Karpas-422 (cell line): ENCODE measurements around the gene ERN1. TPM values are rescaled to one million over a fixed set of nuclear protein-coding genes. Genes with fewer than 3 reads are reported as not detected.
"Not testable (repeated sequence)": the region's sequence is repeated elsewhere in the genome, so short reads cannot be mapped to it uniquely, and the experiment has no call there.

Source experiments
- DNase-seq: peaks from one replicate; pipeline ENCODE4 v3.0.0-alpha.2; 2015
- H2AFZ ChIP-seq: fragments of 200-600 bp; sonication (generic); 2 replicates; pipeline ENCODE4 v1.6.1; 2014; ENCODE audit warnings: antibody characterized with exemption, low read length, mixed read lengths
- H3K27ac ChIP-seq: fragments of 200-600 bp; sonication (generic); 2 replicates; pipeline ENCODE4 v1.5.1; 2014; ENCODE audit warnings: mild to moderate bottlenecking, low read length, moderate library complexity
- H3K27me3 ChIP-seq: fragments of 200-600 bp; sonication (generic); 2 replicates; pipeline ENCODE4 v1.6.1; 2014; ENCODE audit warnings: low read length, mixed read lengths
- H3K36me3 ChIP-seq: fragments of 200-600 bp; sonication (generic); 2 replicates; pipeline ENCODE4 v1.6.1; 2014; ENCODE audit warnings: low read length, mixed read lengths; ENCODE audit not compliant: insufficient read depth
- H3K4me1 ChIP-seq: fragments of 200-600 bp; sonication (generic); 2 replicates; pipeline ENCODE4 v1.6.1; 2014; ENCODE audit warnings: mild to moderate bottlenecking, low read length, mixed read lengths
- H3K4me2 ChIP-seq: fragments of 200-600 bp; sonication (generic); 2 replicates; pipeline ENCODE4 v1.6.1; 2014; ENCODE audit warnings: low read length, low read depth, mild to moderate bottlenecking; ENCODE audit not compliant: poor library complexity, severe bottlenecking
- H3K4me3 ChIP-seq: fragments of 200-600 bp; sonication (generic); 2 replicates; pipeline ENCODE4 v1.5.1; 2014; ENCODE audit warnings: mild to moderate bottlenecking, antibody characterized with exemption, low read length, mixed read lengths
- H3K79me2 ChIP-seq: fragments of 200-600 bp; sonication (generic); 2 replicates; pipeline ENCODE4 v1.6.1; 2014; ENCODE audit warnings: mild to moderate bottlenecking, low read length, mixed read lengths
- H3K9ac ChIP-seq: fragments of 200-600 bp; sonication (generic); 2 replicates; pipeline ENCODE4 v1.6.0; 2014; ENCODE audit warnings: low read length
- H3K9me2 ChIP-seq: fragments of 200-600 bp; sonication (generic), shearing (Covaris generic); replicated peaks from 2 replicates; pipeline ENCODE4 v1.6.0; 2014; ENCODE audit warnings: mild to moderate bottlenecking, low read length, moderate library complexity; ENCODE audit not compliant: insufficient read depth
- H3K9me3 ChIP-seq: fragments of 300-700, 200-600 bp; sonication (generic); 2 replicates; pipeline ENCODE4 v1.6.1; 2014; ENCODE audit warnings: low read length, mixed read lengths
- H4K20me1 ChIP-seq: fragments of 200-600 bp; sonication (generic); 2 replicates; pipeline ENCODE4 v1.6.1; 2014; ENCODE audit warnings: mild to moderate bottlenecking, antibody characterized with exemption, low read length, low read depth; ENCODE audit not compliant: insufficient read depth
- total RNA-seq: library from RNA; depleted of rRNA; stranded (reverse); fragments of >200 nt; shearing (Covaris generic); gene quantifications from 2 replicates; pipeline ENCODE4 v1.2.3, GENCODE V29; 2014; ENCODE audit warnings: low replicate concordance

ERN1 gene
- total RNA-seq, 1 experiment from 2014 or later = 1.9 TPM

- H3K9ac ChIP-seq = no peak overlapping the region
- H3K4me2 ChIP-seq = no peak overlapping the region
- H3K4me3 ChIP-seq = no peak overlapping the region
- H3K4me1 ChIP-seq = no peaks in the 10 kb centered on the region
- H3K27ac ChIP-seq = no peak overlapping the region
- no peaks in the 10 kb centered on the region for H3K79me2 ChIP-seq
- no peaks in the 10 kb centered on the region for H4K20me1 ChIP-seq
- no peaks in the 10 kb centered on the region for H3K9me2 ChIP-seq
- no peaks in the 10 kb centered on the region for H3K36me3 ChIP-seq
- H3K9me3 ChIP-seq = no peaks in the 10 kb centered on the region
- no peak for DNase-seq
- no peak overlapping the region for H2AFZ ChIP-seq
- no peaks in the 10 kb centered on the region for H3K27me3 ChIP-seq
Observed at GRCh38 chr17:64007838-64008282, 122.1 kb downstream of the ERN1 start.

GRCh38 chr17:64007089-64007837, 122.7 kb downstream of the ERN1 start:
- not testable (repeated sequence) for H3K27me3 ChIP-seq, H2AFZ ChIP-seq, H3K27ac ChIP-seq, H3K4me2 ChIP-seq, H3K4me1 ChIP-seq, DNase-seq, H3K79me2 ChIP-seq, H3K9me2 ChIP-seq, H3K4me3 ChIP-seq, H3K9ac ChIP-seq, H3K36me3 ChIP-seq, H4K20me1 ChIP-seq, H3K9me3 ChIP-seq

GRCh38 chr17:64006361-64007088, 123.4 kb downstream of the ERN1 start:
- H3K27ac ChIP-seq = no peak overlapping the region
- H2AFZ ChIP-seq = no peak overlapping the region
- no peaks in the 10 kb centered on the region for H3K9me3 ChIP-seq
- H3K36me3 ChIP-seq = no peaks in the 10 kb centered on the region
- no peaks in the 10 kb centered on the region for H3K79me2 ChIP-seq
- no peak overlapping the region for H3K4me3 ChIP-seq
- no peak for DNase-seq
- H3K9me2 ChIP-seq = no peaks in the 10 kb centered on the region
- H3K9ac ChIP-seq = no peak overlapping the region
- H3K27me3 ChIP-seq = no peaks in the 10 kb centered on the region
- H3K4me1 ChIP-seq = no peaks in the 10 kb centered on the region
- H3K4me2 ChIP-seq = no peak overlapping the region
- H4K20me1 ChIP-seq = no peaks in the 10 kb centered on the region

- H3K79me2 ChIP-seq = no peaks in the 10 kb centered on the region
- no peaks in the 10 kb centered on the region for H3K36me3 ChIP-seq
- no peak overlapping the region for H3K9ac ChIP-seq
- H3K4me2 ChIP-seq = no peak overlapping the region
- H3K9me2 ChIP-seq = no peaks in the 10 kb centered on the region
- no peak overlapping the region for H2AFZ ChIP-seq
- H3K27me3 ChIP-seq = no peaks in the 10 kb centered on the region
- no peak overlapping the region for H3K27ac ChIP-seq
- no peak for DNase-seq
- H3K9me3 ChIP-seq = no peaks in the 10 kb centered on the region
- H4K20me1 ChIP-seq = no peaks in the 10 kb centered on the region
- H3K4me1 ChIP-seq = no peaks in the 10 kb centered on the region
- H3K4me3 ChIP-seq = no peak overlapping the region
Observed at GRCh38 chr17:64005734-64006167, 124.2 kb downstream of the ERN1 start.

- H3K4me2 ChIP-seq = no peak overlapping the region
- no peak for DNase-seq
- no peaks in the 10 kb centered on the region for H3K9me3 ChIP-seq
- no peak overlapping the region for H3K4me3 ChIP-seq
- no peaks in the 10 kb centered on the region for H3K79me2 ChIP-seq
- no peaks in the 10 kb centered on the region for H3K36me3 ChIP-seq
- H3K4me1 ChIP-seq = no peaks in the 10 kb centered on the region
- H3K9me2 ChIP-seq = no peaks in the 10 kb centered on the region
- no peak overlapping the region for H3K9ac ChIP-seq
- H2AFZ ChIP-seq = no peak overlapping the region
- H3K27ac ChIP-seq = no peak overlapping the region
- no peaks in the 10 kb centered on the region for H3K27me3 ChIP-seq
- H4K20me1 ChIP-seq = no peaks in the 10 kb centered on the region
Observed at GRCh38 chr17:64004903-64005733, 124.8 kb downstream of the ERN1 start.

- no peak overlapping the region for H3K27ac ChIP-seq
- no peaks in the 10 kb centered on the region for H3K9me2 ChIP-seq
- no peaks in the 10 kb centered on the region for H3K27me3 ChIP-seq
- H2AFZ ChIP-seq = no peak overlapping the region
- DNase-seq = no peak
- H3K79me2 ChIP-seq = no peaks in the 10 kb centered on the region
- H3K36me3 ChIP-seq = no peaks in the 10 kb centered on the region
- no peak overlapping the region for H3K9ac ChIP-seq
- no peaks in the 10 kb centered on the region for H4K20me1 ChIP-seq
- no peak overlapping the region for H3K4me2 ChIP-seq
- no peak overlapping the region for H3K4me3 ChIP-seq
- no peaks in the 10 kb centered on the region for H3K9me3 ChIP-seq
- no peaks in the 10 kb centered on the region for H3K4me1 ChIP-seq
Observed at GRCh38 chr17:64004218-64004770, 125.7 kb downstream of the ERN1 start.

GRCh38 chr17:64003526-64004121, 126.3 kb downstream of the ERN1 start:
- H4K20me1 ChIP-seq = no peaks in the 10 kb centered on the region
- no peaks in the 10 kb centered on the region for H3K9me2 ChIP-seq
- no peaks in the 10 kb centered on the region for H3K36me3 ChIP-seq
- no peak overlapping the region for H3K4me2 ChIP-seq
- no peaks in the 10 kb centered on the region for H3K79me2 ChIP-seq
- H3K4me3 ChIP-seq = no peak overlapping the region
- H3K27ac ChIP-seq = no peak overlapping the region
- no peaks in the 10 kb centered on the region for H3K27me3 ChIP-seq
- DNase-seq = no peak
- H3K9me3 ChIP-seq = no peaks in the 10 kb centered on the region
- no peak overlapping the region for H3K9ac ChIP-seq
- H3K4me1 ChIP-seq = peaks cover 3% of the 10 kb centered on the region; the same call in 1 of the 2 replicates
- H2AFZ ChIP-seq = no peak overlapping the region
